Sciatic nerve (tissue), 2 donors: ENCODE results near the gene ERICH3. TPM values are rescaled to one million over a fixed set of nuclear protein-coding genes. Genes with fewer than 3 reads are reported as not detected.

ENCODE experiments used
- ATAC-seq: fragments of 200-7000 bp; cut with Tn5 transposase; one replicate; pipeline ENCODE4 v1.9.1; 2020; ENCODE audit warnings: mild to moderate bottlenecking, moderate library complexity
- DNase-seq: peaks from one replicate; pipeline ENCODE4 v3.0.0-alpha.2; 2020; ENCODE audit warnings: low spot score
- intact Hi-C: fragments of 100-400 bp; cut with DNase I; formaldehyde crosslinking; loops from one replicate; pipeline ENCODE4 v1.14.2; 2022
- total RNA-seq: library from RNA; stranded (reverse); fragmentation: NEBNext Ultra II Directional; extraction: Animal tissue kit (Norgen Biotek cat#: 25700); gene quantifications from one replicate; pipeline ENCODE4 v1.2.1, GENCODE V29; 2021
- donor health status: DM: no; HTN: no; CAD: no.
- donor health status: DM: no; HTN: no; CAD: no.

The ERICH3 gene, protein sequence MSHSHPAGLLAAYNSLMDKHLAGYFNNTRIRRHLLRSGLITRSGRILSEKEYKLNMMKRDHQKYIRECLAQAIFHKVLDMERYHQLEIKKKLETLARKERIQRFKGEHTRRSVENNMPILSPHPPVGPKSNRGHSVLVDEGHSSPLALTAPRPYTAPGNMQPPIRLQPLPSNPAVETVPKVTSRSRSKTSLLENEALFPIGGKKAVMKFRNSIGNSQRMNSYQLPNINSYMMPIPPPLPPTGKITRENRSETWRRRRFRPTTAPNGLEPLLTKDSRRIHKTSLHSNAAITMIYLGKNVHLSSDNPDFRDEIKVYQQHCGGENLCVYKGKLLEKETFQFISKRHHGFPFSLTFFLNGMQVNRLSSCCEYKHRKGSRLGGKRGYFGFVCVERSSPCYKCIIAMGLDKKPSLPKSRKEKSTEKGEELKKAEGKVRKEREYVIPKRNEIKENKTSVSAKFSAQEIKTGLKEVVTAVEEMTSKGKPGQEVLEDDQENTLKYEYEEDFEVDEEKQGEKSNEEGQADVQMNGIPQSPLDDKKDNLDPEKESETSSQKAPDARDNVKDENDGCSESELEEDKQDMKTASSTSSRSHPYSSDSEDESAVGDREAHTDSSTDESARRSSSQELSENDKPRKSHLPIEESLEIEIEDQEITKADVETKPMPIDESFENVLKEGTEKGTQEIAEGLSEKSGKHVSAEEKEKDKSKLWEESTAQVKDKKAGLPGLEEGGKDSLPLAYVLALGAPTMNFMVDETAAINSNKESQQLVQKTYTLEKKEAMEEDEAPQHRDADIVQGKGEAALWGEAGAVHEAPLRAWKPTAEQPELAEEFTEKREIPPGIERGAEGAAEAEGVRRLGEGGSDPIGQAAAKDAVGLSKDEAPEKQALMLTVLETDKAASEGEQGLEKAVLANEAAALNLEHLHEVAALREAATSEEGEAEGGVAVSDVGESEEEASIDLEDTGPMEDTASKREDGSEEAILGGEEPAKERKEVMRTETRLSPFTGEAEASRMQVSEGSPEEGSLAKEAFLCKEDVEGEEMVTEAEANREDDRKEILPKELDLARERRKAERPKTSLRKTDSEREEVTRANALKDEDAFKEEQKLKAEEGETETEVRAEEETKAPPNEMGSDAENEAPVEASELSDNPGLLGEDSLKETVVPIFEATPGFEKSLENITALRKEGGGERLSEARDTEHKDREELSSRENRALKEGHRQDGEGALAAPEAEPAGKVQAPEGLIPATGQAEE (N-terminal part only)
- total RNA-seq, result 0.45 TPM

DNA sequence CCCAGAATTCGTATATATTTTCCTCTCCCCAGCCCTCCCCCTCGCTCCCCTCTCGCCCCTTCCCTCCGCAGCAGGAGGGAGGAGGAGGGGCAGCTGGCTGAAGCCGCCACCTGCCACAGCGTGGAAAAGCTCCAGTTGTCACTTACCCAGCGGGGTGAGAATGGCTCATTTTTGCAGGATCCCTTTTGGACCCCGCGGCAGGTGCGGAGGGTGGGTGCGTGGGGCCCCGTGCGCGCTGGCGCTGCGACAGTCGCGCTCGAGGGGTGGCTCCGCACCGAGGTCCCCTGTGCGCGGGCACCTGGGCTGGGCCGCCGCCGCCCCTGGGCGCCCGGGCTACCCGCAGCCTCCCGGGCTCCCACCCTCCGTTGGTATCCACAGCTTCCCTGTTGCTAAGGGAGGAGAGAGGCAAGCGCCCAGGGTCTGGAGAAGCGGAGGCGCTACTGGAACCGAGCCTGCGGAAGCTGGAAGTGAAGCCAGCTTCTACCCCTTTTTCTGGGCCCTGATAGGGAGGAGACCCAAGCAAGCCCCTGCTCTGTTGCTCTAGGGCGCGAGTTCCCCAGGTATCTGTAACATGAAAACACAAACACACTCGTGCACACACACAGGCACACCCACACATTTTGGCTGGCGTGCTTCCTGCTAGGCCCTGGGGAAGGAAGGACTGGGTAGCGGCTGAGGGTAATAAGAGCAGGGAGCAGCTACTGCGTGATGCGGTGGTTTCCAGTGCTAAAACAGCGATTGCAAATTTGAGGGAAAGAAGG lies at the start of gene ERICH3:
TSS of gene ERICH3 (minus strand) at position 442 of the 761 bp plus-strand sequence. CDS start at position 169, 273 bp downstream.
- intact Hi-C loops, result no loop called here
- ATAC-seq (peak; percentile 22), DNase-seq (no peak)

DNA sequence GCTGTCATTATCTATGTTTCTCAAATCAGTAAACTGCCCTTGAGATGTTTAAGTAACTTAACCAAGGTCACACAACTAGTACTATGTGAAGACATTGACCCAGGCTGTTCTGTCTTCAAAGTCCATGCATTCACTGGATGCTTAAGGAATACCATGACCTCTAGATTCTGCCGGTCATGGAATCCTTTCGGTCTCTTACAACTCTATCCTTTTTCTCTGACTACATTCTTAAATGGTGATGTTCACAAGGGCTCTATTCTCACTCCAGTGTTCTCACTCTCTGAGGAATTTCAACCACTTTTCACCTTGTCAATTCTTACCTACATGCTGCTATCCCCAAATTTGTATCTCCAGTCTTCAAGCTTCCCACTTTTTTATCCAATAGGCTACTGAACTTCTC lies 44.0 kb upstream of the ERICH3 start:
- intact Hi-C loops, result no loop called here
- no peak for ATAC-seq
- DNase-seq, result no peak

- ATAC-seq (no peak), DNase-seq (no peak)
- intact Hi-C loops, result no loop called here
These were observed 43.2 kb upstream of the ERICH3 start for GRCh38 chr1:74716822-74717221.

- DNase-seq (no peak), ATAC-seq (no peak)
- intact Hi-C loops, result no loop called here
These were observed 42.2 kb upstream of the ERICH3 start for GRCh38 chr1:74715806-74716205.

GRCh38 chr1:74715236-74715502 lies 41.6 kb upstream of the ERICH3 start:
- DNase-seq (no peak), ATAC-seq (no peak)
- intact Hi-C loops, result no loop called here

DNA sequence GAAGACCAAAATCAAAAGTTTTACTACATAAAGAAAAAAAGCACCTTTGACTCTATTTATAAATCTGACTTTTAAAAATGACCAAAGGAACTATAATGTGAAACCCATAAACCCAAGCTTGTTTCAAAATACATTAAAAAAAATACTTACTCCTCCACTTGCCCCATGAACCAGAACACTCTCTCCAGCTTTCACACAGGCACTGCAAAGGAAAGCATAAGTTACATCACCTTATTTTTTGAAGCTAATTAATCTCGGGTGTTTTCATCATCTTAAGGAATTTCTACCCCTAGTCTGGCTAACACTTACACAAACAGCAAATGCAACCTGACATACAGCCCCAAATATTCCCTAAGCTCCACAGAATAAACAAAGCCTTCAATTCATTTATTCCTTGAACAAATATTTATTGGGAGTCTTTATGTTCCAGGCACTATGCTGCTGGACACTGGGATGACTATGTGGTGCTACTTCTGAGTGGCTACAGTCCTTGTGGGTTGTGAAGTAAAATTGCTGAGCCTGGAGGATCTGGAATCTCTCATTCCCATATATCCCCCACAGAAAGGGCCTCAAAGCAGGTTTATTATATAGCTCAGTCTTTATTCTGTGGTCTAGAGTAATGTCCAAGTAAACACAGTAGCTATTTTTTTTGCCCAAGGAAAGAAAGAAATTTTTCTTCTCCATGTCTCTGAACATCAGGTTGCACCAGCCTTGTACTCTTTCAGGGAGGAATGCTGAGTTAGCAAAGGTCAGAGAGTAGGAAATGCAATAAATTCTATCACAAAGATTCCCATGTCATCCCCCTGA lies 41.0 kb upstream of the ERICH3 start:
- no peak for DNase-seq
- intact Hi-C loops, result no loop called here
- no peak for ATAC-seq

DNA sequence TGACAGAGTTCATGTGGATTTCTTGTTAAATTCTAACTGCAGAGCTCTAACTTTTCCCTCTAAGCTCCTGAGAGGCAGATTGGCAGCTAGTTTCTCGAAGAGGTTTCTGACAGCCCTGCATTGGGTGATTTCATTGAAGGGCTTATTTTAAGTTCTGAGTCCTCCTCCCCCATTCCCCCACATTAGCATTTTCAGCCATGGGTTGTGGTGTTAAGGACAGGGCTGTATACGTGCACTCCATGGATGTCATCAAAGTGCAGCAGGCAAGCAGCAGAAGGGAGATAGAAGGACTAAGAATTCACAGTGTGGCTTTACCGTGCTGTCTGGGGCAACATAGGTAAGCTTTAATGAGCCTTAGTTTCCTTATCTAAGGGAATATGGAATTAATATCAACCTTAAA lies 40.3 kb upstream of the ERICH3 start:
- intact Hi-C loops, result no loop called here
- DNase-seq (no peak), ATAC-seq (no peak)

DNA sequence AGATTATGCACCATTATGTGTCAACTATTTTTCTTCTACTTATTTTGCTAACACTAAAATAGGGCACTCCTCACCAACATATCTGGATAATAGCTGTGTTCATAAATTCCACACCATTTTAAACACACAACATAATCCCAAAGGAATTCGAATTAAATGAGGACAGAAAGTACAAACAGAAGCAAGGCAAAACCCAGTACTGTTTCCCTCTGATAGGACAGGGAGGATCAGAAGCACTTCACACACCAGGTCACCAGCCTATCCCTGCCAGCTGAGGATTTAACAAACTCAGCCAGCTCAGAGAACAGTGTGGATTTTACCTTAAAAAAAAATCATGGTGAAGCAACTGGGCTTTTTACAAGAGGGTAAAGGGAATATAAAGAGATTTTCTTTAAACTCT lies 39.3 kb upstream of the ERICH3 start:
- DNase-seq (no peak), ATAC-seq (no peak)
- intact Hi-C loops, result no loop called here

- no peak for ATAC-seq
- DNase-seq, result no peak
- intact Hi-C loops, result no loop called here
These were observed 30.0 kb upstream of the ERICH3 start for GRCh38 chr1:74703386-74704182.

DNA sequence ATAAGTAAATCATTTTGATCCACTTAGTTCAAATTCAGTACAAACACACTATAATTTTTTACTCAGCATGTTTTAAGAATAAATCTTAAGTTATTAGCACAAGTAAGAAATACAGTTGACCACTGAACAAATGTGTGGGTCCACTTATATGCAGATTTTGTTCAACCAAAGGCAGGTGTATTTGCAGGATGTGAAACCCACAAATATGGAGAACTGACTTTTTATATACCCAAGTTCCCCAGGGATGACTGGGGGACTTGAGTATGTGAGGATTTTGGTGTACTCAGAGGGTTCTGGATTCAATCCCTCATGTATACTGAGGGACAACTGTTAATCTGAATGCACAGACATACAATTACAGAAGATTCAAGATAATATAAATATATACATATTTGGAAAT lies 25.7 kb upstream of the ERICH3 start:
- DNase-seq (no peak), ATAC-seq (no peak)
- intact Hi-C loops, result no loop called here

GRCh38 chr1:74697832-74698231 lies 24.2 kb upstream of the ERICH3 start:
- intact Hi-C loops, result no loop called here
- ATAC-seq (no peak), DNase-seq (no peak)

DNA sequence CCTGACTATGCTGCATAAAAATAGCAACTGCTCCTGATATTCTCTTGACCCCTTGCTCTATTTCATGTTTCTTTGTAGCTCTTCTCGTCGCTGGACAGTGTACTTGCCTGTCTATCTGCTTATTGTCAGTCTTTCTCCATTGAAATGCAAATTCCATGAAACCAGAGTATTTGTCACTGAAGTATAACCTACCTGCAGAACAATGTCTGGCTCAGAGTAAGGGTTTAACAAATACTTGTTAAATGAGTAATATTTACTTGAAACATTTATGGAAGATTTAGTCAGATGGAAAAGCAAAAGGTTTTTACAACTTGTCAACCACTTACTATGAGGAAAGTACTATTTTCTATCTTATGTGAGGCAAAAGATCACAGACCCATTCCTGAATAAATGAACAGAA lies 19.9 kb upstream of the ERICH3 start:
- intact Hi-C loops, result no loop called here
- no peak for ATAC-seq
- no peak for DNase-seq

DNA sequence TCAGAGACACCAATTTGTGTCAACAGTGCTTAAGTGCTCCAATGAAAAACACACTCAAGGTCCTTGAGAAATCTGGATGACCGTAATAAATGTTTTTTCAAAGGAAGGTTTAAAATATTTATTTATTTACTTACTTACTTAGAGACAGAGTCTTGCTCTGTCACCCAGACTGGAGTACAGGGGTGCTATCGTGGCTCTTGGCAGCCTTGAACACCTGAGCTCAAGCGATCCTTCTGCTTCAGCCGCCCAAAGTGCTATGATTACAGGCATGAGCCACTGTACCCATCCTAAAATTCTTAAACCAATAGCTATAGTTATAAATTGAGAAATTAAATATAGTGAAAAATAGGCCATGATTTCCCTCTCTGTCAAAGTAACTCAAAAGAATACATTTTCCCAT lies 17.3 kb upstream of the ERICH3 start:
- DNase-seq (no peak), ATAC-seq (no peak)
- intact Hi-C loops, result no loop called here

GRCh38 chr1:74690364-74690696 lies 16.7 kb upstream of the ERICH3 start:
- no peak for DNase-seq
- intact Hi-C loops, result no loop called here
- no peak for ATAC-seq

- ATAC-seq (peak; percentile 65), DNase-seq (no peak)
- intact Hi-C loops, result no loop called here
These were observed 16.2 kb upstream of the ERICH3 start for GRCh38 chr1:74689621-74690363.

- DNase-seq (no peak), ATAC-seq (no peak)
- intact Hi-C loops, result no loop called here
These were observed 13.3 kb upstream of the ERICH3 start for GRCh38 chr1:74686928-74687327.

DNA sequence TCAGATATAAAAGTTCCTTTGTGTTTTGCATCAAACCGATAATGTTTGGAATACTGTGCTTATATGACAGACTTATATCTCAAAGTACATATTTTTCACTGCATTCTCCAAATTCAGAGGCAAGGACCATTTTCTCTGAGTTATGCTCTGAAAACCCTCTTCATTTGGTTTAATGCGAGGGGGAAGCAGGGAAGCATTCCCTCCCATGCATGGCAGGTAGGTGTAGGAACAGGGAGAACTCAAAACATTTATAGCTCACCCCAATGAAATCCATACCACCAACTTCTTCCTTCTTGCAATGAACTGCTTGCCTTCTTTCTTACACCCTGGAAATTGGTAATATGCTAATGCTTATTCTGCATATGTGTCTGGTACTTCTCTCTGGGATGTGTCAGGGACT lies 10.7 kb upstream of the ERICH3 start:
- intact Hi-C loops, result no loop called here
- no peak for DNase-seq

More for the DNA sequence above, 10.7 kb upstream of the ERICH3 start:
- ATAC-seq, result no peak
